T-helper 2 cell treated with Interferon-gamma antibody and Interleukin-4, amounts not matched to agents 100 ng/mL and 5 ng/mL, for 36 hours (primary cell): ENCODE results near the gene B3GALT5. TPM values are rescaled to one million over a fixed set of nuclear protein-coding genes. Genes with fewer than 3 reads are reported as not detected.
"Not testable (repeated sequence)": the region's sequence is repeated elsewhere in the genome, so short reads cannot be mapped to it uniquely, and the experiment has no call there.

Experiments
- intact Hi-C: fragments of 100-400 bp; cut with micrococcal nuclease; formaldehyde crosslinking; loops from one replicate; pipeline ENCODE4 v1.15.1; 2023
- total RNA-seq: library from RNA; stranded (reverse); gene quantifications from 2 replicates; pipeline ENCODE4 v1.2.3, GENCODE V29; 2022

The B3GALT5 gene
- total RNA-seq, 1 donor from 2014 or later: not detected

GRCh38 chr21:39666681-39667315, 54.1 kb downstream of the B3GALT5 start:
- intact Hi-C loops: no loop called here

GRCh38 chr21:39667353-39667891, 54.7 kb downstream of the B3GALT5 start:
- intact Hi-C loops: no loop called here

GRCh38 chr21:39668369-39668768, 55.6 kb downstream of the B3GALT5 start:
- intact Hi-C loops: no loop called here

- intact Hi-C loops: no loop called here
Observed at GRCh38 chr21:39669485-39669884, 56.7 kb downstream of the B3GALT5 start.

GRCh38 chr21:39669976-39670661, 57.4 kb downstream of the B3GALT5 start:
- intact Hi-C loops: no loop called here

- intact Hi-C loops: no loop called here
Observed at GRCh38 chr21:39670701-39671100, 58.0 kb downstream of the B3GALT5 start.

- intact Hi-C loops: no loop called here
Observed at GRCh38 chr21:39671986-39672385, 59.2 kb downstream of the B3GALT5 start.

- intact Hi-C loops: no loop called here
Observed at GRCh38 chr21:39673163-39673562, 60.4 kb downstream of the B3GALT5 start.

- intact Hi-C loops: no loop called here
Observed at GRCh38 chr21:39673736-39674135, 61.0 kb downstream of the B3GALT5 start.

- intact Hi-C loops: no loop called here
Observed at GRCh38 chr21:39674801-39675200, 62.1 kb downstream of the B3GALT5 start.

- intact Hi-C loops: no loop called here
Observed at GRCh38 chr21:39675590-39675989, 62.9 kb downstream of the B3GALT5 start.

GRCh38 chr21:39675993-39676661, 63.4 kb downstream of the B3GALT5 start:
- intact Hi-C loops: no loop called here

- intact Hi-C loops: no loop called here
Observed at GRCh38 chr21:39680216-39680615, 67.5 kb downstream of the B3GALT5 start.

GRCh38 chr21:39681257-39681656, 68.5 kb downstream of the B3GALT5 start:
- intact Hi-C loops: no loop called here

GRCh38 chr21:39681845-39682244, 69.1 kb downstream of the B3GALT5 start:
- intact Hi-C loops: no loop called here

- intact Hi-C loops: no loop called here
Observed at GRCh38 chr21:39685236-39685635, 72.5 kb downstream of the B3GALT5 start.

- intact Hi-C loops: no loop called here
Observed at GRCh38 chr21:39685991-39686390, 73.3 kb downstream of the B3GALT5 start.

- intact Hi-C loops: no loop called here
Observed at GRCh38 chr21:39686646-39687468, 74.1 kb downstream of the B3GALT5 start.

GRCh38 chr21:39688010-39688409, 75.3 kb downstream of the B3GALT5 start:
- intact Hi-C loops: no loop called here

- intact Hi-C loops: not testable (repeated sequence)
Observed at GRCh38 chr21:39689860-39690259, 77.1 kb downstream of the B3GALT5 start.

GRCh38 chr21:39690454-39690853, 77.7 kb downstream of the B3GALT5 start:
- intact Hi-C loops: no loop called here
